GM19328 (cell line): ENCODE measurements around the gene TNNC1.

Source experiments
- ATAC-seq: cut with Tn5 transposase; IDR thresholded peaks from one replicate; pipeline ENCODE4 v1.9.1; 2021; ENCODE audit warnings: mild to moderate bottlenecking, moderate library complexity; ENCODE audit not compliant: unreplicated experiment

The TNNC1 gene

GRCh38 chr3:52453496-52454249, at the start of gene TNNC1:
TNNC1 (minus strand) TSS chr3:52454041; CDS start chr3:52454015, 26 bp downstream.
- ATAC-seq = no peak

- ATAC-seq = no peak
Measured at GRCh38 chr3:52502808-52503350, 49.0 kb upstream of the TNNC1 start.

- no peak for ATAC-seq
Measured at GRCh38 chr3:52502001-52502400, 48.2 kb upstream of the TNNC1 start.

GRCh38 chr3:52501046-52501445, 47.2 kb upstream of the TNNC1 start:
- no peak for ATAC-seq

- no peak for ATAC-seq
Measured at GRCh38 chr3:52498137-52499054, 44.6 kb upstream of the TNNC1 start.

GRCh38 chr3:52495777-52496602, 42.1 kb upstream of the TNNC1 start:
- no peak for ATAC-seq

DNA sequence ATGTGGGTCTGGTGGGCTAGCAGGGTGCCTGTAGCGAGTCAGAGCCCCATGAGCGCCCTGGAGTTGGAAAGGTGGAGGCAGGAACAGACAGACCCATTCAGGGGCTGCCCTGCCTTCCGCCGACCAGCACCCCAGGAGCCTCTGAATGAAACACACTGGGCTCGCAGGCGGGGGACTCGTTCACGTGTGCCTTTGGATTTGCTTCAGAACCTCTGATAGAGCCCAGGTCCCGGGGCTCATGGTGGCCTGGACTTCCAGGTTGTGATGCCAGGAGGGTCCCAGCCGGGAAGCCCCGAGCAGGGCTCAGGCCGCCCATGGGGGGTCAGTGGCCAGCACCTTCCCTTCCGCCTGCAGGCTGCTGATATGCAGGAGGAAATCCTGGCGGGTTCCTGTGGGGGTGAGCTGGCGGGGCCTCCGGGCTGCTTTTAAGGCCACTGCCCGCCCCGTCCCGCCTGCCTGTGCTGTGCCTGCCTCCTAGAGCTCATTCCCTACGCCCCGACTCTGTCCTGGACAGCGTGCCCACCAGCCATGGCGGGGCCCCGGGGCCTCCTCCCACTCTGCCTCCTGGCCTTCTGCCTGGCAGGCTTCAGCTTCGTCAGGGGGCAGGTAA, 41.1 kb upstream of the TNNC1 start, which contains the start of gene STAB1:
Gene STAB1, plus strand, starts transcription at position 453 of the 610 bp plus-strand sequence. Its CDS starts 76 bp downstream, at position 529.
- no peak for ATAC-seq

DNA sequence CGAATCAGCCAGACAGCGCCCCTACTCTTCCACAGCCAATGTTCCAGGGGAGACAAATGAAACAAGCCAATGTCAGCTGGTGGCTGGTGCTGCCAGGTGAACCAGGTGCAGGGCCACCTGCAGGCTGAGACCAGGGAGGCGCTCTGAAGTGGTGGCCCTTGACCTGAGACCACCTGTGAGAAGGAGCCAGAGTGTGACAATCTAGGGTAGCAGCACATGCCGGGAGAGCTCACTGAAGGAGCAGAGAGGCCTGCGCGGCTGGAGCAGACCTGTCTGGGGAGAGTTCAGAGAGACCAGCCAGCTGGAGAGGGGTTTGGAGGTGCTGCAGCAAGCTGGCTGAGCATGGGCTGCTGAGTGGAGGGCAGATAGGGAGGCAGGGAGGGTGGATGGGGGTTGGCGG, 40.6 kb upstream of the TNNC1 start:
- no peak for ATAC-seq

DNA sequence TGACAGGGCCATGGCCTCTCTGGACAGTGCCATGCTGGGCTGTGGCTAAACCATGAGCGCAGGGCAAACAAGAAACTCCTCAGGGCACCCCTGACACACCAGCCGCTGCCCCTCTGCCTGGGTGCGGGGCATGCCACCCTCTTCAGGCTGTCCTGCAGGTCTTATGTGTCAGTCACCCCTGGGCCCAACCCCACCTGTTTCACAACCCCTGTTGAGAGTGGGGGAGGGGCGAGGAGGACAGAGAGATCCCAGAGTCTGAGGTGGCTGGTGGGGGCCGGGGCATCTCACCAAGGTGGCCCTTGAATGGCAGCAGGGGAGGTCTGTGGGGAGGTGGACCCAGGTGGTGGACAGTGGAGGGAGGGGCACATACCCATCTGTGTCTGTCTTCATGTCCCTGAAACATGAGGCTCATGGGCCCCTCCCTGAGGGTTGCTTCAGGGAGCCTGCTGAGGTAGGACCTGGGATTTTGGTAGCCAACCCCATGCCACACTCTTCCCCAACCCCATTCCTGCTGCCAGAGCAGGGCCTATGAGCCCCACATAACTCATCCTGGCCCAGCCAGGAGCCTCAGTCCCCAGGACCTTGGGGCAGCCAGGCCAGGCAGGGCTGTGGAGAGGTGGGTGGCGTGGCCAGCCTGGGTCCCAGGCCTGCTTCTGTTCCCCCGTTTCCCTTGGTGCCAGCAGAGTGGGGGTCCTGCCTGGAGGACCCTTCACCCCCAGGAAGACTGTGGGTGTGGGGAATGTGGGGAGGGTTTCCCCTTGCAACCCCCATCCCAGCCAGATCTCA, 39.6 kb upstream of the TNNC1 start:
- ATAC-seq = no peak

GRCh38 chr3:52492059-52492458, 38.2 kb upstream of the TNNC1 start:
- ATAC-seq = no peak

GRCh38 chr3:52490939-52491526, 37.2 kb upstream of the TNNC1 start:
- no peak for ATAC-seq

GRCh38 chr3:52490035-52490938, 36.4 kb upstream of the TNNC1 start:
- no peak for ATAC-seq

- ATAC-seq = no peak
Measured at GRCh38 chr3:52489453-52489852, 35.6 kb upstream of the TNNC1 start.

DNA sequence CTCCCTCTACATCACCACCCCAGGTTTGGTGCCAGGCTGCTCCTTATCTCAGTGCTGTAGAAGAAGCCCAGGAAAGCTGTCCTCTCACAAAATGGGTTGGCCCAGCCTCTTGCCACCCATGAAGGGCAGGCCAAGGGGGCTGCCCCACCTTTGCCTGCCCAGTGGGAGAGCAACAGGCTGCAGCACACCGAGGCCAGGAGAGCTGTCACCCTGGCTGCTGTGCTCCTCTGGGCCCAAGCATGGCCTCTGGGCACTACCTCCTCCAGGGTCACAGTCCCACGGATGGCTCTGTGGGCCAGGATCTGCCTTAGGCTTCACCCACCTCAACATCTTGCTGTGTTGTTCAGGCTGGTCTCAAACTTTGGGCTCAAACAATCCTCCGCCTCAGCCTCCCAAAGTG, 34.9 kb upstream of the TNNC1 start:
- no peak for ATAC-seq

DNA sequence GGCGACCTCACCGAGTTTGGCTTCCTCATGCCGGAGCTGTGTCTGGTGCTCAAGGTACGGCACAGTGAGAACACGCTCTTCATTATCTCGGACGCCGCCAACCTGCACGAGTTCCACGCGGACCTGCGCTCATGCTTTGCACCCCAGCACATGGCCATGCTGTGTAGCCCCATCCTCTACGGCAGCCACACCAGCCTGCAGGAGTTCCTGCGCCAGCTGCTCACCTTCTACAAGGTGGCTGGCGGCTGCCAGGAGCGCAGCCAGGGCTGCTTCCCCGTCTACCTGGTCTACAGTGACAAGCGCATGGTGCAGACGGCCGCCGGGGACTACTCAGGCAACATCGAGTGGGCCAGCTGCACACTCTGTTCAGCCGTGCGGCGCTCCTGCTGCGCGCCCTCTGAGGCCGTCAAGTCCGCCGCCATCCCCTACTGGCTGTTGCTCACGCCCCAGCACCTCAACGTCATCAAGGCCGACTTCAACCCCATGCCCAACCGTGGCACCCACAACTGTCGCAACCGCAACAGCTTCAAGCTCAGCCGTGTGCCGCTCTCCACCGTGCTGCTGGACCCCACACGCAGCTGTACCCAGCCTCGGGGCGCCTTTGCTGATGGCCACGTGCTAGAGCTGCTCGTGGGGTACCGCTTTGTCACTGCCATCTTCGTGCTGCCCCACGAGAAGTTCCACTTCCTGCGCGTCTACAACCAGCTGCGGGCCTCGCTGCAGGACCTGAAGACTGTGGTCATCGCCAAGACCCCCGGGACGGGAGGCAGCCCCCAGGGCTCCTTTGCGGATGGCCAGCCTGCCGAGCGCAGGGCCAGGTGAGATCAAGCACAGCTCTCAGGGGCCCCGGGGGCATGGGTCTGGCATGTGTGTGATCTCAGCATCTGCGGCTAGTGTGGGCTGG, 34.2 kb upstream of the TNNC1 start:
- ATAC-seq = no peak

DNA sequence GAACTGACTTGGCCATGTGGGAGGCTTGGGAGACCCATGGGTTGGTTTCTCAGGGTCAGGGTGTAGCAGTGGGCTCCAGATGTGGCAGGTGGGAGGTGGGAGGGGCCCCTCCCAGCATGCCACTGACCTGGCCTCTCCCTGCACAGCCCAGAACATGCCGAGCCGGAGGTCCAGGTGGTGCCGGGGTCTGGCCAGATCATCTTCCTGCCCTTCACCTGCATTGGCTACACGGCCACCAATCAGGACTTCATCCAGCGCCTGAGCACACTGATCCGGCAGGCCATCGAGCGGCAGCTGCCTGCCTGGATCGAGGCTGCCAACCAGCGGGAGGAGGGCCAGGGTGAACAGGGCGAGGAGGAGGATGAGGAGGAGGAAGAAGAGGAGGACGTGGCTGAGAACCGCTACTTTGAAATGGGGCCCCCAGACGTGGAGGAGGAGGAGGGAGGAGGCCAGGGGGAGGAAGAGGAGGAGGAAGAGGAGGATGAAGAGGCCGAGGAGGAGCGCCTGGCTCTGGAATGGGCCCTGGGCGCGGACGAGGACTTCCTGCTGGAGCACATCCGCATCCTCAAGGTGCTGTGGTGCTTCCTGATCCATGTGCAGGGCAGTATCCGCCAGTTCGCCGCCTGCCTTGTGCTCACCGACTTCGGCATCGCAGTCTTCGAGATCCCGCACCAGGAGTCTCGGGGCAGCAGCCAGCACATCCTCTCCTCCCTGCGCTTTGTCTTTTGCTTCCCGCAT, 33.4 kb upstream of the TNNC1 start:
- no peak for ATAC-seq
